PFSK-1 (cell line): ENCODE data around the gene DYRK3.

Experiments used
- FOXP2 ChIP-seq: optimal IDR thresholded peaks from 2 replicates; pipeline ENCODE3; 2011; ENCODE audit warnings: borderline replicate concordance, control low read depth, inconsistent platforms; ENCODE audit not compliant: insufficient read depth; ENCODE audit errors: extremely low read length, extremely low read depth
- POLR2AphosphoS5 ChIP-seq: IDR thresholded peaks from 2 replicates; pipeline ENCODE4 v1.6.1; 2012; ENCODE audit warnings: low read depth, mild to moderate bottlenecking, control low read depth, low read length, moderate library complexity
- REST ChIP-seq, 2 experiments: IDR thresholded peaks; 2 replicates each; pipeline versions ENCODE4 v1.6.1 to v1.8.0; 2011 to 2012; ENCODE audit warnings: low read depth in 2 of 2, low read length in 2 of 2, control low read depth in 1 of 2, inconsistent platforms in 1 of 2, mild to moderate bottlenecking in 1 of 2, moderate library complexity in 1 of 2; ENCODE audit not compliant: insufficient read depth in 1 of 2
- SIN3A ChIP-seq: IDR thresholded peaks from 2 replicates; pipeline ENCODE4 v1.6.1; 2012; ENCODE audit warnings: mild to moderate bottlenecking, low read length, moderate library complexity, borderline replicate concordance; ENCODE audit not compliant: insufficient read depth
- TAF1 ChIP-seq: IDR thresholded peaks from 2 replicates; pipeline ENCODE4 v1.6.1; 2012; ENCODE audit warnings: low read length, control low read depth, borderline replicate concordance; ENCODE audit not compliant: insufficient read depth

DYRK3 gene

GRCh38 chr1:206668351-206668750 lies 33.0 kb downstream of the DYRK3 start:
- no peak for TF ChIP-seq REST (IDR thresholded peaks at IDR 0.05; ENCODE audit: insufficient read depth in 1 of 2, low read depth in 2 of 2, low read length in 2 of 2)
- TF ChIP-seq TAF1 = no peak
- TF ChIP-seq FOXP2 = no peak

- no peak for TF ChIP-seq REST (IDR thresholded peaks at IDR 0.05; ENCODE audit: insufficient read depth in 1 of 2, low read depth in 2 of 2, low read length in 2 of 2)
- no peak for TF ChIP-seq TAF1
- no peak for TF ChIP-seq SIN3A
- no peak for TF ChIP-seq POLR2AphosphoS5
- no peak for TF ChIP-seq FOXP2
Observed at GRCh38 chr1:206668874-206669410, 33.6 kb downstream of the DYRK3 start.

- TF ChIP-seq FOXP2 (no peak), REST (IDR thresholded peaks at IDR 0.05; ENCODE audit: insufficient read depth in 1 of 2, low read depth in 2 of 2, low read length in 2 of 2) (no peak), SIN3A (no peak), POLR2AphosphoS5 (no peak), TAF1 (no peak)
Observed at GRCh38 chr1:206672011-206672688, 36.8 kb downstream of the DYRK3 start.

GRCh38 chr1:206672844-206673758 lies 37.8 kb downstream of the DYRK3 start:
- TF ChIP-seq POLR2AphosphoS5 = no peak
- TF ChIP-seq TAF1 = no peak
- TF ChIP-seq REST (IDR thresholded peaks at IDR 0.05; ENCODE audit: insufficient read depth in 1 of 2, low read depth in 2 of 2, low read length in 2 of 2) = no peak
- TF ChIP-seq FOXP2 = no peak
- TF ChIP-seq SIN3A = no peak
